ENCODE data around the gene RAB43.
"Not testable (repeated sequence)": the region's sequence is repeated elsewhere in the genome, so short reads cannot be mapped to it uniquely, and the experiment has no call there.

The RAB43 gene

GRCh38 chr3:129121792-129122411, at the start of gene RAB43:
TSS of gene RAB43 (minus strand) at chr3:129121804. CDS start at chr3:129121489, 315 bp downstream.
- peak; percentile 81 for DNase-seq

DNA sequence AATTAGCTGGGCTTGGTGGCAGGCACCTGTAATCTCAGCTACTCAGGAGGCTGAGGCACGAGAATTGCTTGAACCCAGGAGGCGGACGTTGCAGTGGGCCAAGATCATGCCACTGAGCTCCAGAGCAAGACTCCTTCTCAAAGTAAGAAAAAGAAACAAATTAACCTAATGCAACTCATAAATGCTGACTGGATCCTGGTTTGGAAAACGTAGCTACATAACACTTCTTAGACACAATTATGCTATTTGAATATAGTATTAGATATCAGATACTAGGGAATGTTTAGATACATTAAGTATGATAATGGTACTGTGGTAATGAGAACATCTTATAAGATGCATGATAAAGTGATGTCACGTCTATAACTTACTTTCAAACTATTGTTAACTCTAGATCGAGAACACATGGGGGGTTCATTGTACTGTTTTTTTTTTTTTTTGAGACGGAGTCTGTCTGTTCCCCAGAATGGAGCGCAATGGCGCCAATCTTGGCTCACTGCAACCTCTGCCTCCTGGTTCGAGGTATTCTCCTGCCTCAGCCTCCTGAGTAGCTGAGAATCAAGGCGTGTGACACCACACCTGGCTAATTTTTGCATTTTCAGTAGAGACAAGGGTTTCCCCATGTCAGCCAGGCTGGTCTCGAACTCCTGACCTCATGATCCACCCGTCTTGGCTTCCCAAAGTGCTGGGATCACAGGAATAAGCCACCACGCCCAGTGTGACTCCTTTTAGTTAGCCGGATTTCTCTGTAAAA, 45.2 kb upstream of the RAB43 start:
- DNase-seq = no peak

DNA sequence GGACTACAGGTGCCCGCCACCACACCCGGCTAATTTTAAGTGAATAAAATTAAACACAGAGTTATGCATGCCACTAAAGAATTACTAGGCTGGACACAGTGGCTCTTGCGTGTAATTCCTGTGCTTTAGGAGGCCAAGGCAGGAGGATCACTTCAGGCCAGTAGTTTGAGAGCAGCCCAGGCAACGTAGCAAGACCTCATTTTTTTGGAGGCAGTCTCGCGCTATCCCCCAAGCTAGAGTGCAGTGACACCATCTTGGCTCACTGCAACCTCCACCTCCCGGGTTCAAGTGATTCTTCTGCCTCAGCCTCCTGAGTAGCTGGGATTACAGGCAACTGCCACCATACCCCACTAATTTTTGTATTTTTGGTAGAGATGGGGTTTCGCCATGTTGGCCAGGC, 44.0 kb upstream of the RAB43 start:
- DNase-seq = not testable (repeated sequence)

DNA sequence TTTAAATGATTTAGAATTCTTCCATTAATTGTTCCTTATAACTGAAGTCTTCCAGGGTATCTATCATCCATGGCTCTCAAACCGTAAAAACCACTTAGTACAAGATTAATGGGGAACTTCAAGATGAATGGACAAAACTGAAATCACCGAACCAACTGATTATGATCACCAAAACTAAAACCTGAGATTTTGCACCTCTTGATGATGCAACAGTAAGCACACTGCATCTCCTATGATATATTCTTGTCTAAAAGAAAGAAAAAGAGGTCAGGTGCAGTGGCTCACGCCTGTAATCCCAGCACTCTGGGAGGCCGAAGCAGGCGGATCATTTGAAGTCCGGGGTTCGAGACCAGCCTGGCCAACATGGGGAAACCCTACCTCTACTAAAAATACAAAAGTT, 42.9 kb upstream of the RAB43 start:
- DNase-seq = no peak

GRCh38 chr3:129162729-129163579, 41.4 kb upstream of the RAB43 start:
- DNase-seq = no peak

- DNase-seq = no peak
Observed at GRCh38 chr3:129161860-129162271, 40.3 kb upstream of the RAB43 start.

GRCh38 chr3:129160891-129161859, 39.6 kb upstream of the RAB43 start, which contains the start of gene ISY1:
TSS of gene ISY1 (minus strand) at chr3:129161063. CDS start at chr3:129160975, 88 bp downstream.
- peak; percentile 97 for DNase-seq

GRCh38 chr3:129144786-129145185, 23.2 kb upstream of the RAB43 start:
- DNase-seq = no peak

DNA sequence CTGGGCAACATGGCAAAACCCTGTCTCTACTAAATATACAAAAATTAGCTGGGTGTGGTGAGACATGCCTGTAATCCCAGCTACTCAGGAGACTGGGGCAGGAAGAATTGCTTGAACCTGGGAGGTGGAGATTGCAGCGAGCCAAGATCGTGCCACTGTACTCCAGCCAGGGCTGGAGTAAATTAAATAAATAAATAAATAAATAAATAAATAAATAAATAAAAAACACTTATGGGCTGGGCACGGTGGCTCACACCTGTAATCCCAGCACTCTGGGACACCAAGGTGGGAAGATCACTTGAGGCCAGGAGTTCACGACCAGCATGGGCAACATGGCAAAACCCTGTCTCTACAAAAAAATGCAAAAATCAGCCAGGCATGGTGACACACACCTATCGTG, 19.4 kb upstream of the RAB43 start:
- DNase-seq = not testable (repeated sequence)

GRCh38 chr3:129139911-129140310, 18.3 kb upstream of the RAB43 start:
- DNase-seq = no peak

- DNase-seq = not testable (repeated sequence)
Observed at GRCh38 chr3:129136275-129136674, 14.7 kb upstream of the RAB43 start.

DNA sequence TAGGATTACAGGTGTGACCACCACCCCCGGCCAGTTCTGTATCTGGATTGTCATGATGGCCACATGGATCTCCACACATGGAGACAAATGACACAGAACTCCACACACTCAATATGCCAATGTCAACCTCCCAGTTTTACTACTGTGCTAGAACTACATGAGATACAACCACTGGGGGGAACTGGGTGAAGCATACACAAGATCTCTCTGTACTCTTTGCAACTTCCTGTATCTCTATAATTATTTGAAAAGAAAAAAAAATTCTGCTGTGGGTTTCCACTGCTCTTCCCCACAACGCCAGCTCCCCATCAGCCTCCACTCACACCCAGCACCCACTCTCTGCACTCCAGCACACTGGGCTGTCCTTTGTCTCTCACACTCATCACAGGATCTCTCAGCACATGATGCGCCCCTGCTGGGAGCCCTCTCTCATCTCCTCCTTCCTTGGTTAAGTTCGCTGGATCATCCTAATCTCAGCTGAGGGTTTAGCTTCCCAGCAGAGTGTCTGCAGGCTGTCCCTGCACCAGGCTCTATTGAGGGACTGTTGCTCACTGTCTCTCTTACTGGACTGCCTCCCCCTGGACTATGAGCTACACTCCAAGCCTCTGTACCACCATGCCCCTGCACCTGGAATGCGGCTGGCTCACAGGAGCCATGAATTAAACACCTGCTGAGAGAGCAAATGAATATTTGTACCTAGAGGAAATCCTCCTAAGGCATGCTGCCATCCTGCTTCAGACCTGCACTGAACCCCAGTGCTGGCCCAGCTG, 10.7 kb upstream of the RAB43 start:
- DNase-seq = no peak

DNA sequence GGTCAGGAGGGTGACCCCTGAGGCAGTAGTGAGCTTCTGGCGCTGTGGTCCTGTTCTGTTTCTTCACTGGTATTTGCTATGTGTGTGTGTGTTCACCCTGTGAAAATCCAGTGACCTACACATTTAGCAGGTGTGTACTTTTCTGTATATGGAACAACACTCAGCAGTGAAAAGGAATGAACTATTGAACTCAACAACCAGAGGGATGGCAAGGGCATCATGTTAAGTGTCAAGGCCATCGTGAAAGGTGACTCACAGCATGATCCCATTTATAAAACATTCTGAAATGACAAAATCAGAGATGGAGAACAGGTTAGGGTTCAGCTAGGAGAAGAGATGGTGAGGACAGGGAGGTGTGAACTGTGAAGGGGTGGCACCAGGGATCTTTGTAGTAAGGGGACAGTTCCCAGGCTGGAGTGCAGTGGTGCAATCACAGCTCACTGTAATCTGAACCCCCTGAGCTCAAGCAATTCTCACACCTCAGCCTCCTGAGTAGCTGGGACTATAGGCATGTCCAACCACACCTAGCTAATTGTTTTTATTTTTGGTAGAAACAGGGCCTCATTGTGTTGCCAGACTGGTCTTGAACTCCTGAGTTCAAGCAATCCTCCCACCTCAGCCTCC, 10.0 kb upstream of the RAB43 start:
- DNase-seq = no peak

GRCh38 chr3:129130291-129130813, 8.7 kb upstream of the RAB43 start:
- DNase-seq = no peak

DNA sequence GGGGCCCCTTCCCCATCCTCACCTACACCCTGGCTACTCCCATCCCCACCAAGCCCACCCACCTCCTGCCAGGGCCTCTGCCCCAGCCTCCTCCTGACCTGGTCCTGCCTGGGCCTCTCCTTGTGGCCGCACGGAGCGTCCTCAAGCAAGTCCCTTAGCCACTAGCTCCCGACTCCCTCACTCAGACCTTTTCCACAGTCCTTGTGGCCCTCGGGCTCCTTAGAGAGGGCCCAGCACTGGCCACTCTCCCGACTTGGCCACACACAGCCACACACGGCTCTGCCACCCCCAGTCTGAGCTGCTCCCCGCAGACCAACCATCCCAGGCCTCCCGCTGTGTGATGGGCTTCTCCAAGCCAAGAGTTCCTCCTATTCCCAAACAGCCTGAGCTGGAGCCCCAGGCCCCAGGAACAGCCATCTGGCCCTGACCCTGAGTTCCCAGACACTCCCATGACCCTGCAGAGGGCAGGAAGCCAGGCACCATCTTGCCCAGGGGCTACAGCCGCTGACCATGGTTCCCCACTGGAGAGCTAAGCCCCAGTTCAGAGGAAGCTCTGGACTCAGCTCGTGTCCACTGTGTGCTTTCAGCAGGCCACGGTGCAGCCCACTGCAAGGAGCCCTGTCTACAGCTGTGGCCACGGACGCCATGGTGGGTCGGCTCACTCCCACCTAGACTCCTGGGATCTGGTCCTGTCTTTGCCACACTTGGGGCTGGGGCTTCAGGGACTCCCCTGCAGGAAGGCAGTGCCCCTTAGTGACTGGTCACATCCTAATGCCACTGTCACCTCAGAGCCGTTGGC, 7.0 kb upstream of the RAB43 start:
- no peak for DNase-seq

DNA sequence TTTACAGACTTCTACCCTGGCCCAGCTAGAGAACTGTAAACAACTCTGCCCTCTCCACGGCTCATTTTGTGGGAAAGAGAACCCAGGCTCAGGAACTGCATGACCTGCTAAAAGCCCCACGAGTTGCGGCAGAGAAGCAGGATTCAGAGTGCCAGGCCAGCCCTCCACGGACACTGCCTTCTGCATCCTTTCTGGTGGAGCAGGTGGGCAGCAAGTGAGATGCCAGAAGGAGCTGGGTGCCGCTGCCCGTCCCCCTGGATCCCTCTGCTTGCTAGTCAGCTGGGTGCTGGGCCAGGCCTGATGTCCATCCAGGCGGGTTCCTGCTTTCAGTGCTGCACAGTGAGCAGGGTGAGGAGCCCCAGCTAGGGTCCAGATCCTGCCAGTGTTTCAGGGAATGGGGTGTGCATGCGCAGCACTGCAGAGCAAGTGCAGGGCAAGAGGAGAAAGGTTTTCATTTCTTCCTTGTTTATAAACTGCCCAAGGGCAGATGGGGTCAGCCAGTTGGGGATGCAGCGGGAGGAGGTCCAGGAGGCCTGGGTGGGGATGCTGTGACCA, 5.2 kb upstream of the RAB43 start:
- DNase-seq = no peak

DNA sequence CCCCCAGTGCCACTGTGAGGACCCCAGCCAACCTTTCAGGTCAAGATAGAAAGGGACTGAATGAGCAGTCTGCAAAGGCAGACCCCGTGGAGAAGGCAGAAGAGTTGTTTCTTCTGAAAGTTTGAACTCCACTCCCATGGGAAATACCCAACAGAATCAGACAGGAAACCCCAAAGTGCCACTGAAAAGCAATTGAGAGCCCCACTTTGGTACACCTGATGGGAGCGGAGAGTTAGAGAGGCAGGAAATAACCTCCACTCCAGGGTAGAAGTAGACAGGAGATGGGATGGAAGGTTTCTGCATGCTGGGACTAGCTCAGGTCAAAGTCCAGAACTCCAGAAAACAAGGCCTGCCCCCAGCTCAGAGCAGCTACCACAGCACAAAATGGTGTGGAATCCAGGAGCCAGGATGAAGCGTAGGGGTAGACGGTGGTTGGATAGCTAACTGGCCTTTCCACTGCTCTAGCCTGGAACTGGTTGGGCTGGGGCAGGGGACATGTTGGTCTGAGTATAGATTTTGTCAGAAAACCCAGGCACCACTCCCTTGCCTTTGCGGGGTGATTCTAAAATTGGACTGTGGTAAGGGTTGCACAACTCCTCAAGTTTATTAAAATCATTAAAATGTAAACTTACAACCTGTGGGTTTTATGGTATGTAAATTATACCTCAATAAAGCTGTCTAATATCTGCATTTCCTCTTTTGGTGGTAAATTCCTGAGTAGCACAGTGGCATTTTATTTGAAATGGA, 1.9 kb upstream of the RAB43 start:
- DNase-seq = peak; percentile 44

- DNase-seq = no peak
Observed at GRCh38 chr3:129122412-129123011, 908 bp upstream of the RAB43 start.
